Gastroesophageal sphincter (tissue), 4 donors: ENCODE measurements around the gene ALOX15B. TPM values are rescaled to one million over a fixed set of nuclear protein-coding genes. Genes with fewer than 3 reads are reported as not detected.

Source experiments
- ATAC-seq: fragments of 150-250 bp; one replicate; pipeline ENCODE4 v1.9.1; 2016; ENCODE audit warnings: mild to moderate bottlenecking, moderate library complexity
- H3K27ac ChIP-seq, 4 donors: fragments of 200-600 bp; sonication (generic) in 3 of 4; 1 replicate in 3 of 4; 2 replicates in 1 of 4; pipeline ENCODE4 v1.5.1; 2016 to 2019
- H3K27me3 ChIP-seq: fragments of 200-600 bp; sonication (generic); one replicate; pipeline ENCODE4 v1.5.1; 2019
- H3K36me3 ChIP-seq, 2 donors: fragments of 200-600 bp; sonication (generic); one replicate each; pipeline ENCODE4 v1.5.1; 2019; ENCODE audit warnings: control low read depth in 1 of 2
- H3K4me1 ChIP-seq, 3 donors: fragments of 200-600 bp; sonication (generic); 1 replicate in 2 of 3; 2 replicates in 1 of 3; pipeline ENCODE4 v1.5.1; 2016 to 2019; ENCODE audit warnings: control low read depth in 2 of 3
- H3K4me3 ChIP-seq, 2 donors: fragments of 200-600 bp; sonication (generic); one replicate each; pipeline ENCODE4 v1.5.1; 2019; ENCODE audit warnings: mild to moderate bottlenecking in 1 of 2, moderate library complexity in 1 of 2
- H3K9me3 ChIP-seq, 3 donors: fragments of 200-600 bp; sonication (generic); one replicate each; pipeline ENCODE4 v1.5.1; 2017 to 2019; ENCODE audit warnings: control low read depth in 2 of 3
- CTCF ChIP-seq, 4 experiments: fragments of 200-600 bp in 2 of 4; fragments of 450-650 bp in 2 of 4; sonication (generic) in 1 of 4; IDR thresholded peaks; one replicate each; pipeline ENCODE4 v1.5.1; 2017 to 2019; ENCODE audit warnings: antibody characterized with exemption in 4 of 4, mild to moderate bottlenecking in 2 of 4, moderate library complexity in 2 of 4
- EP300 ChIP-seq: sonication (generic); formaldehyde crosslinking; IDR thresholded peaks from one replicate; pipeline ENCODE4 v1.6.1; 2017; ENCODE audit warnings: antibody characterized with exemption, mild to moderate bottlenecking
- POLR2A ChIP-seq, 2 donors: fragments of 450-650 bp; IDR thresholded peaks; one replicate each; pipeline ENCODE4 v1.6.1; 2017; ENCODE audit warnings: antibody characterized with exemption in 2 of 2, mild to moderate bottlenecking in 2 of 2, moderate library complexity in 1 of 2
- POLR2AphosphoS5 ChIP-seq: sonication (generic); formaldehyde crosslinking; IDR thresholded peaks from one replicate; pipeline ENCODE4 v1.6.1; 2017; ENCODE audit warnings: antibody characterized with exemption
- WGBS, 2 donors: methylation state at CpG; one replicate each; pipeline ENCODE4 v1.1.5; 2018; ENCODE audit warnings: low coverage in 1 of 2; 5-methylcytosine and 5-hydroxymethylcytosine counted together
- total RNA-seq, 4 donors: library from RNA; depleted of rRNA; stranded (reverse); fragments of >200 nt; gene quantifications; one replicate each; pipeline ENCODE4 v1.1.0, GENCODE V29; 2016

ALOX15B gene
- total RNA-seq, 4 donors from 2014 or later: 0.69 to 5.6 (median 2.8) TPM

DNA sequence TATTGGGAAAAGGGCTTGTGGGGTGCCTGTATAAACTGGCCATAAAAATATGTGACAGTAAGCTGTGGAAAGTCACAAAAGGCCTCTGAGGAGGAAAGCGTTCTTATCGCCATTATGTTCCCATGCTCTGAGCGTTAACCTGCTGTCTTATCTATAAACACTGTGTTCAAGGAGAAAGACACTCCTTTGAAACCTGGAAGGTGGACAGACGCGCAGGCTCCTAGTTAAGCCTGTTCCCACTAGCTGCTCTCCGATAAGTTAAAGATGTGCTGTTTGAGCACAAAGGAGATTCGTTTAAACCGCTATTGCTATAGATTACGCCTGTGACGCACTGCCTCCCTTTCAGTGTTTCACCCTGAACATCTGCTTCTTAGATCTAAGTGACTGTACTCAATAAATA, 43.4 kb downstream of the ALOX15B start:
- H3K4me3 ChIP-seq: no peak overlapping the region
- no peak for ATAC-seq
- TF ChIP-seq POLR2A (IDR thresholded peaks at IDR 0.05) (no peak), CTCF (IDR thresholded peaks at IDR 0.05) (no peak), POLR2AphosphoS5 (no peak), EP300 (no peak)
- H3K9me3 ChIP-seq: no peaks in the 10 kb centered on the region
- peaks cover 96% of the 10 kb centered on the region for H3K27me3 ChIP-seq
- no peaks in the 10 kb centered on the region for H3K36me3 ChIP-seq
- no peak overlapping the region for H3K27ac ChIP-seq
- peaks cover 0 to 19% (median 7%) of the 10 kb centered on the region in 3 donors for H3K4me1 ChIP-seq
- WGBS, 2 donors: 43 to 95% methylated on average over 10 of the region's 10 CpGs

DNA sequence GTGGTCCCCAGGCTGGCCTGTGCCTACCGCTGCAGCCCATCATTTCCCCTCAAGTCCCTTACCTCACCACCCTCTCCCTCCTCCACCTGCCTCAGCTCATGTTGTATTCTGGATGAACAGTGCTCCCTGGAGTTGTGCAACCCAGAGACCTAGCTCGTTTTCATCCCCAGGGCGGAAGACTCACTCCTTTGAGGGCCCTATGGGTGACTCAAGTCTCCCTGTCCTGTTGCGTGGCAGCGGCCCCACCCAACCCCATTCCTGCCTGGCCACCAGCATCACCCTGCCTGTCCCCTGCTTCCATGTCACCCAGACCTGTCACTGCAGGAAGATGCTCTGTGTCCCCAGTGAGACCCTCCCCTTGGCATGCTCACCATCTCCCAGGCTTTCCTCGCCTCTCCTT, 45.4 kb downstream of the ALOX15B start:
- no peak overlapping the region for H3K4me3 ChIP-seq
- no peaks in the 10 kb centered on the region for H3K9me3 ChIP-seq
- WGBS, 2 donors: 79 to 100% methylated on average over 1 to 3 of the region's 6 CpGs
- H3K4me1 ChIP-seq: peaks cover 0 to 16% (median 5%) of the 10 kb centered on the region in 3 donors
- H3K36me3 ChIP-seq: no peaks in the 10 kb centered on the region
- peaks cover 94% of the 10 kb centered on the region for H3K27me3 ChIP-seq
- no peak for ATAC-seq
- no peak overlapping the region for H3K27ac ChIP-seq
- TF ChIP-seq POLR2A (IDR thresholded peaks at IDR 0.05) (no peak), CTCF (IDR thresholded peaks at IDR 0.05) (no peak), POLR2AphosphoS5 (no peak), EP300 (no peak)

DNA sequence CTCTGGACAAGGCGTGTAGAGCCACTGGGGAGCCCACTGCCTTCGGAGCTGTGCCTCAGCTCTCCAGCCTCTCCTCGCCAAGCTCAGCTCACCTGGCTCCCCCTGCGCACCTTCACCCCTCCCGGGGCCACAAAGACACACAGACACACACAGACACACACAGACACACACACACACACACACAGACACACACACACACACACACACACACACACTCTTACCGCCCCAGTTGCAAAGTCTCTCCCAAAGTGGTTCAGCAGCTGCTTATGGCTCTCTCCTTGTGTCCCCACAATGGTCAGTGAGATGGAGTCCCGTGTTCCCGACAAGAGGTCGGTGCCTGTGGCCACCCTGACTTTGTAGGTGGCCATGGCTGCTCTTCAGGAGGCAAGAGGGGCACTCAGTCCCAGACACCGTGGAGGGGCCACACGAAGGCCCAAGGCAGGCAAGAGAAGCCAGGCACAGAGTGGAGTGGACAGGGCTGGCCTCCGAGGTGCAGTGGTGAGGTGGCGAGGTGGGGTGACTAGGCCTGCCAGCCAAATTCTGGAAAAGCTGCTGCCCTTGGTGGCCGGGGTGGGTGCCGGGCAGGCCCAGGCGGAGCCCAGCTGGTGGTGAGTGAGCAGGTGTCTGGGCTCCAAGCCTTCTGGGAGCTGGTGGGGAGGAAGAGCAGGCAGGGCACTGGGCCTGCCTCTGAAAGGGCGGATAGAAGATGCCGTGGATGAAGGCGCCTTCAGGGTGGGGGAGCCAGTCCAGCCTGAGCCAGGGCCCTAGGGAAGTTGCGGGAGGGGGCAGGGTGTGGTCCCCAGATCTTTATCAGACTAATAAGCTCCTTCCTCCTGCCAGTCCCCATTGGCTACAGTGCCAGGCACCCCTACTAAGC, 48.5 kb downstream of the ALOX15B start, which contains the start of gene ALOX12B:
Gene ALOX12B (minus strand): TSS at position 642 of the 877 bp plus-strand sequence. CDS start 274 bp downstream, at position 368.
- Histone ChIP-seq H3K36me3 (no peaks in the 10 kb centered on the region), H3K9me3 (no peaks in the 10 kb centered on the region), H3K4me1 (no peaks in the 10 kb centered on the region), H3K27ac (no peak within 1 kb of the TSS), H3K4me3 (no peak within 1 kb of the TSS), H3K27me3 (peaks cover 95% of the 10 kb centered on the region)
- ATAC-seq: no peak
- no peak for TF ChIP-seq POLR2A (IDR thresholded peaks at IDR 0.05)
- TF ChIP-seq CTCF (IDR thresholded peaks at IDR 0.05): no peak
- TF ChIP-seq EP300: no peak
- TF ChIP-seq POLR2AphosphoS5: no peak
- WGBS, 2 donors: 70% methylated on average over 6 of the region's 20 CpGs; no CpG with 5 or more reads in 1 of the 2 donors

GRCh38 chr17:8087952-8088230, 49.0 kb downstream of the ALOX15B start:
- TF ChIP-seq EP300 (no peak), CTCF (IDR thresholded peaks at IDR 0.05) (no peak), POLR2A (IDR thresholded peaks at IDR 0.05) (no peak), POLR2AphosphoS5 (no peak)
- H3K9me3 ChIP-seq: no peaks in the 10 kb centered on the region
- no peaks in the 10 kb centered on the region for H3K4me1 ChIP-seq
- H3K27ac ChIP-seq: no peak overlapping the region
- no peak for ATAC-seq
- H3K4me3 ChIP-seq: no peak overlapping the region
- H3K27me3 ChIP-seq: peaks cover 95% of the 10 kb centered on the region
- WGBS, 2 donors: 70 to 84% methylated on average over 2 to 3 of the region's 5 CpGs
- no peaks in the 10 kb centered on the region for H3K36me3 ChIP-seq

- H3K9me3 ChIP-seq: no peaks in the 10 kb centered on the region
- no peak for TF ChIP-seq POLR2AphosphoS5
- no peak for TF ChIP-seq EP300
- TF ChIP-seq CTCF (IDR thresholded peaks at IDR 0.05): no peak
- TF ChIP-seq POLR2A (IDR thresholded peaks at IDR 0.05): no peak
- whole genome bisulfite sequencing, 2 donors: 100% methylated on average over 1 to 2 of the region's 6 CpGs
- no peaks in the 10 kb centered on the region for H3K36me3 ChIP-seq
- no peak overlapping the region for H3K27ac ChIP-seq
- ATAC-seq: no peak
- no peak overlapping the region for H3K4me3 ChIP-seq
- peaks cover 92% of the 10 kb centered on the region for H3K27me3 ChIP-seq
- H3K4me1 ChIP-seq: no peaks in the 10 kb centered on the region
Observed at GRCh38 chr17:8089728-8090127, 50.9 kb downstream of the ALOX15B start.
